Stimulated activated CD4-positive, alpha-beta T cell treated with anti-CD3 and anti-CD28 coated beads, Interleukin-1b, Interleukin-23, amount 100 ng/mL, for 4 hours (primary cell): ENCODE data around the gene CTNNA3.

ENCODE experiments used
- DNase-seq, 2 donors: peaks; one replicate each; pipeline ENCODE4 v3.0.0-alpha.2; 2020; ENCODE audit warnings: low read depth in 2 of 2

CTNNA3 gene

DNA sequence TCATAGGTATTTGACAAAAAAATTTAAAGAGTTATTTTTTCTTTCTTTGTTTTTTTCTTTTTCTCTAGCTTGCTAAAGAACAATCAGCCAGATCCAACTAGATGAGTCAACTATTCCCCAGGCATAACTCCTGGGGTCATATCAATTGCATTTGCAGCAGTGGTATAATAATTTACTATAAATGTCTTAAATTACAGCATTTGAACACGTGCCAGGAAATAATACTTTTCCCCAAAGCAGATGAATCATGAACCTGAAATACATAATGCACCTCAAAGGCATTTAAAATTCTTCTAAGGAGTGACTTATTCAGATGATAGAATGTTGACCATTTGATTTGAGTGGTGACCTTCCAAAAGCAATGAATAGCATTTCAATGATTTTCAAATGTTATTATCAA, 580.0 kb downstream of the CTNNA3 start:
- no peak for DNase-seq

DNA sequence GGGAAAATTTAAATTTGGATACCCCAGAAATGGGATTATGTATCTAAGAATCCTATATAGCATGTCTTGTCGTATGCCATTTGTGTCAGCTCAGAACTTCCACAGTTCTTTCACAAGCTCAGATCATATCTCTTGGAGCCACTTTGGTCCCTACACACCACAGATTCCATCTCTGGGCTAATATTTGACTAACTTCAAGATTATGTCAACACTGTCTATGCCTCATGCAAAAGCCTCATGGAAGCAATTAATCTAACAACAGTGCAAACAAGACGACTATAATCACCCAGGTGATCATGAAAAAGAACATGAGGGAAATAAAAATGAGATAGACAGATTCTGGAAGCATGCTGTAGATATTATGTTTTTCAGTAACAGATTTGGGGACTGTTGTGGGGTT, 581.0 kb downstream of the CTNNA3 start:
- no peak for DNase-seq

GRCh38 chr10:67112765-67113164, 583.2 kb downstream of the CTNNA3 start:
- DNase-seq = no peak

GRCh38 chr10:67110286-67110685, 585.7 kb downstream of the CTNNA3 start:
- DNase-seq = no peak

DNA sequence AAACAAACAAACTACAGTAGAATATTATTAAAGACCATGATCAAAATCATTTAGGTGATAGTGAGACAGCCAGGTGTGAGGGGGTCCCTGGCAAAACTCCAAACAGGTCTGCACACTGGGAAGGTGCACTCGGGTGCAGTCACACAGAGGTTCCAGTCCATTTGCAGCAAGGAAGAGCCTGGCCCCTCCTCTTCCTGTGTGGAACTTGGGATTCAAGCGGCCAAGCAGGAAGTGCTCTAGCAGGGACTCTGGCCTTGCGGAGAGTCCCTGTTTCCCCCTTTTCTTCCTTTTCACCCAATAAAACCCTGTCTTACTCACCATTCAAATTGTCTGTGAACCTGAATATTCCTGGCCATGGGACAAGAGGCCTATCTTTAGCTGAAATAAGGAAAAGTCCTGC, 588.3 kb downstream of the CTNNA3 start:
- no peak for DNase-seq

DNA sequence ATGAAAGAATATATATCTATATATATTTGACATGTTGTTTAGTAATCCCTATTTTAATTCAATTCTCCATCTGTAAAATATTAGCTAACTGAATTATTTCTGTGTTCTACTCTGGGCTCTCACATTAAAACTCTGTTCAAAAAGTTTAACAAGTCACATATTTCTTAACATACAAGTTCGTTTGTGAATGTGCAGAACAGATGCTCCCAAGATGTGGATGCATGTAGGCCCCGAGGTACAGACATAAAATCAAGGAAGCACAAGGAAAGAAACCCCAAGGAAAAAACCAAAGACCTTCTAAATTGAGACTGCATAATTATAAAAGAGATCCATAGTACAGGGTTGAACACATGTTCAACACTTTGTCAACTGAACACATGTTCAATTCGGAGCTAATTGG, 595.0 kb downstream of the CTNNA3 start:
- DNase-seq = no peak

- DNase-seq = no peak
These were observed 597.5 kb downstream of the CTNNA3 start for GRCh38 chr10:67098461-67098860.

- DNase-seq = no peak
These were observed 600.5 kb downstream of the CTNNA3 start for GRCh38 chr10:67095531-67095930.

DNA sequence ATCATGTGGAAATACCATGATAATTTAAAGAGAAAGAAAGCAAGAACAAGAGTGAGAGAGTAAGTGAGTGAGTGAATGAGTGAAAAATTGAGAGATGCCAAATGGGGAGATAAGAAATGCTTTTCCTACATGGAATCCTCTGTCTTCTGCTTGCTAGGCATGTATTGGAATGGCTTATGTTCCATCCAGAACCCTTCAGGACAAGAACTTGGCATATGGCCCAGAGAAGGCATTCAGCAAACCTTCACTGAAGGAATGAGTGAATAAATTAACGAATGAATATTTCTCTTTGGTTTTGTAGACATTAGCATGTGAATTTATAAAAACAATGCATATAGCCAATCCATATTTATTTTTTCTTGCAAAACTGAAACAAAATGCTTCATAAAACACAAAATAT, 608.0 kb downstream of the CTNNA3 start:
- no peak for DNase-seq

GRCh38 chr10:67087135-67087425, 608.9 kb downstream of the CTNNA3 start:
- DNase-seq = no peak

GRCh38 chr10:67086327-67087134, 609.5 kb downstream of the CTNNA3 start:
- DNase-seq = no peak

DNA sequence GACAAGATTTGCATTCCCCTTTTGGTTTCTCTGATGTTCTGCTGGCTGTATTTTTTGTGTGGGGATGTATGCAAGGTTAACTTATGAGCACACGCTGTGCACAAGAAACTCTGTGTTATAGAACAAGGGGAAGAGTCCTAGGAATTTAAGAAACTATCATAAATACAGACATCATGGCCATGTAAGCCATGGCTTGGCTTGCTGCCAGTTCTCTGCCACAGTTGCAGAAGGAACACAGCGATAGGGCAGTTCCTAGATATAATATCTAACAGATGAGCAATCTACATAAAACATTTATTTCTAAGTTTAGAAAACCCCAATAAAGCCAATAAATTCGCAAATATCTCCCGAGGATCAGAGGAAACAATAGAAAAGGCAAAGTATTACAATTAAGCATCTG, 616.9 kb downstream of the CTNNA3 start:
- DNase-seq = no peak

DNA sequence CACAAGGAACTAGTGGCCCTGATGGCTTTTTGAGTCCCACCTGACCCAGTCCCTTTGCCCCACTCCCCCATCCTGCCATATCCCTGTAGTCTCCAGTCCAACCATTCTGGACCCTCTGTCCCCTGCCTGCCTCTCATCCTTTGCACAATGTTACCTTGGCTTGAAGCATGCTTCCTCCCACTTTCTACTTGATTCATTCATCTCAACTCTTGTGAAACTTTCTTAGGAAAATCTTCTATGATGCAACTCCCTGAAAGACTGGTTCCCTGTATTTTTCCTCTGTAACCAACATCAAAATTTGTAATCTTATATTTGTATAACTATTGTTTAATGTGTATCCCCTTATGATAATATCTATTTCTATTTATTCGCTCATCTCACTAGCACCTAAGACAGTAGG, 618.6 kb downstream of the CTNNA3 start:
- no peak for DNase-seq

- DNase-seq = no peak
These were observed 619.9 kb downstream of the CTNNA3 start for GRCh38 chr10:67076144-67076543.

- DNase-seq = no peak
These were observed 620.5 kb downstream of the CTNNA3 start for GRCh38 chr10:67075491-67075971.

DNA sequence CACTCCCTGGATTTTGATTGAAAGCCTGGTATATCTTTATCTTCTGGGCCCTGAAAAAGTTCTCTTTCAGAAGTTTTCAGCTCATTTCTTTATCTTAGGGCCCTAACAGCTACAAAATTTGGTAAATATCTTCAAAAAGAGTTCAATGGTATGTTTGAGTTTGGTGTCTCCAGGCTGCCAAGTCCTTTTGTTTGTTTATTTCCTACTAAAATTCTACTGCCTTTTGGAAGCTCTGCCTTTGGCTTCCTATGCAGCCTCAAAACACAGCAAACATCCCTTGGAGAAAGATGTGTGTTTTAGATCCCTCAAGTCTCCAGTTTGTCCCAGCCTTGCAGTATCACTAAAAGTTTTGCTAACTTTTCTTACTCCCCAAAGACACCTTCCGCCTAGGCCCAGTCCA, 623.3 kb downstream of the CTNNA3 start:
- no peak for DNase-seq

GRCh38 chr10:67050415-67050814, 645.6 kb downstream of the CTNNA3 start:
- no peak for DNase-seq

DNA sequence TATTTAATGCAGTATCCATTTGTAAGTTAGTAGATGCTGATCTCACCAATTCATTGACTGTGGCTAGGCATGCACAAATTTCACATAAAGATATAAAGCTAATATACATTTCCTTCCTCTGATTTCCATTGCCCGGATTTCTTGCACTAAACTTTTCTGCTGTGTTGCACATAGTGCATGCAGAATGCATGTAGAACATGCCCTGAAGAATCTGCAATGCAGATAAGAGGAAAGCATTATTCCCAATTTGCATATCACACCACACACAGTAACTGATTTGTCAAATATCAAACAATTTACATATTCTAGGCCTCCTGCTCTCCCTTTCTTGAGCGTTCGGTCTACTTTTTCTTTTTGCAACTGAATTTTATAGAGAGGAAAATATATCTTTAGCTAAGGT, 646.0 kb downstream of the CTNNA3 start:
- DNase-seq = no peak

GRCh38 chr10:67046507-67046906, 649.5 kb downstream of the CTNNA3 start:
- no peak for DNase-seq

- DNase-seq = no peak
These were observed 650.6 kb downstream of the CTNNA3 start for GRCh38 chr10:67045404-67045803.

DNA sequence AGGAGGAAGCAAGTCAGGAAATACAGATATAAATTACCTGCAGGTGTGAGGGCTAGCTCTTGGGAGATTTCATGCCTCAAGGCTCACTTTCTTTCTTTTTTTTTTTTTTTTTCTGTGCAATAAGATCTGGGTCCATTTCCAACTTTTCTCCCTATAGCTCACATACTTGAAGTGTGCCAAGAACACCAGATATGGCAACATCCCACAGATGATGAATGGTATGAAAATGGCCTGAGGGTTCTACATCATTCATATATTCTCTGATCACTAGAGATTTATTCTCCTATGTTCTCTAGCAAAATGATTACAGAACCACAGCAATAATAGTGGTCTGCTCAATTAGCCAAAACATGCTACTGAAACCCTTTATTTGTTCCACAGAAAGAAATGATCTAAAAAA, 653.0 kb downstream of the CTNNA3 start:
- DNase-seq = no peak

GRCh38 chr10:67036808-67037207, 659.2 kb downstream of the CTNNA3 start:
- DNase-seq = no peak

GRCh38 chr10:67033878-67034277, 662.1 kb downstream of the CTNNA3 start:
- DNase-seq = no peak

GRCh38 chr10:67022099-67022498, 673.9 kb downstream of the CTNNA3 start:
- DNase-seq = no peak
